Measurements from ENCODE around the gene SERTAD1.

DNA sequence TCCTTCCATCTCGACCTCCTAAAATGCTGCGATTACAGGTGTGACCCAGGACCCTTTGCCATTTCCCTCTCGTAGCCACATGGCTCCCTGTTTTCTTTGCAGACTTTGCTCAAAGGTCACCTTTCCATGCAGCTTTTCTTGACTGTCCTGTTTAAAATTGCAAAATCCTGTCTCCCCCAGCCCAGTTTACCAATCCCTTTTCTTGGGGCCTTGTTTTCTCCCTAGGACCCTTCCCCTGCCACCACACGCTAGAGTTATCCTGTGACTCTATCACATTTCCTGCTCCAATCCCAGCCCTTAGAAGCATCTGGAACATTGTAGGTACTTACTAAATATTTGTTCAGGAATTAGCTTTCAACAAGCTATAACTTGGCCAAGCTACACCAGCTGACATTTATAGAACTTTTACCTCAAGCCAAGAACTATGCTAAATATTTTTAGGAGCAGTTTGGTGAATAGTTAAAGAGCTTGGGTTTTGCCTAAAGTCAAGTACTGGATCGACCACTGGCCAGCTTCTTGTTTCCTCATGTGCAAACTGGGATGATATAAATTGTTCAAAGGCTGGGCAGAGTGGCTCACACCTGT is 27.5 kb upstream of the SERTAD1 start:
- TF ChIP-seq POLR2A (IDR thresholded peaks at IDR 0.05; ENCODE audit: low read length) = no peak
- TF ChIP-seq GATA1 (IDR thresholded peaks at IDR 0.05; ENCODE audit: low read depth, low read length) = no peak
